IMR-90 (cell line): Measurements from ENCODE around the gene CPT1A. TPM values are rescaled to one million over a fixed set of nuclear protein-coding genes. Genes with fewer than 3 reads are reported as not detected.

Experiments
- ATAC-seq: fragments of 200-7000 bp; cut with Tn5 transposase; 2 replicates; pipeline ENCODE4 v1.9.1; 2020; ENCODE audit warnings: low read depth, mild to moderate bottlenecking, moderate library complexity
- BruUV-seq: library from RNA; stranded (reverse); fragments of 400-500 nt; replicated peaks from 2 replicates; lab custom pipeline; 2021; lab: Mats Ljungman, UMichigan
- CTCF ChIA-PET: fragments of 300-600 bp; formaldehyde crosslinking; extraction: SDS; loops from one replicate; lab custom pipeline; 2021; ENCODE audit warnings: antibody characterized with exemption; lab: Yijun Ruan, JAX
- POLR2A ChIA-PET: fragments of 300-600 bp; sonication (Branson Sonifier 250); formaldehyde crosslinking; loops from one replicate; lab custom pipeline; 2022; ENCODE audit warnings: antibody characterized with exemption; ENCODE audit not compliant: unreplicated experiment; lab: Charles Lee
- DNase-seq: peaks from one replicate; pipeline ENCODE4 v3.0.0; 2013
- H2AFZ ChIP-seq: replicated peaks from 2 replicates; pipeline ENCODE3; 2013; ENCODE audit warnings: low read length, mild to moderate bottlenecking; ENCODE audit not compliant: poor library complexity
- H2AK5ac ChIP-seq: 2 replicates; pipeline ENCODE4 v1.6.1; 2013; ENCODE audit warnings: low read depth, low read length, inconsistent platforms
- H2AK9ac ChIP-seq: replicated peaks from 2 replicates; pipeline ENCODE3; 2013; ENCODE audit warnings: mild to moderate bottlenecking, low read depth, low read length, moderate library complexity; ENCODE audit not compliant: poor library complexity
- H2BK120ac ChIP-seq: 2 replicates; pipeline ENCODE4 v1.6.1; 2013; ENCODE audit warnings: low read depth, low read length, inconsistent platforms
- H2BK15ac ChIP-seq: 3 replicates; pipeline ENCODE4 v1.6.1; 2013; ENCODE audit warnings: low read depth, low read length, inconsistent platforms
- H2BK20ac ChIP-seq: 2 replicates; pipeline ENCODE4 v1.6.1; 2013; ENCODE audit warnings: low read depth, mild to moderate bottlenecking, inconsistent platforms, low read length, moderate library complexity
- H2BK5ac ChIP-seq: 2 replicates; pipeline ENCODE4 v1.6.1; 2013; ENCODE audit warnings: mild to moderate bottlenecking, low read depth, low read length, inconsistent platforms; ENCODE audit not compliant: poor library complexity, severe bottlenecking
- H3K14ac ChIP-seq: replicated peaks from 2 replicates; pipeline ENCODE4 v1.6.1; 2013; ENCODE audit warnings: low read depth, low read length, inconsistent platforms
- H3K18ac ChIP-seq: 2 replicates; pipeline ENCODE4 v1.6.1; 2013; ENCODE audit warnings: low read depth, low read length, control low read depth
- H3K23ac ChIP-seq: 2 replicates; pipeline ENCODE4 v1.6.1; 2013; ENCODE audit warnings: low read depth, low read length, inconsistent platforms
- H3K27ac ChIP-seq: 2 replicates; pipeline ENCODE4 v1.5.1; 2013; ENCODE audit warnings: mild to moderate bottlenecking, control low read depth, low read length; ENCODE audit not compliant: insufficient read depth
- H3K27me3 ChIP-seq: 2 replicates; pipeline ENCODE4 v1.6.1; 2013; ENCODE audit warnings: low read length; ENCODE audit not compliant: control insufficient read depth, insufficient read depth
- H3K36me3 ChIP-seq: 2 replicates; pipeline ENCODE4 v1.6.1; 2013; ENCODE audit warnings: low read length, mixed read lengths; ENCODE audit not compliant: control insufficient read depth, insufficient read depth
- H3K4ac ChIP-seq: 2 replicates; pipeline ENCODE4 v1.6.1; 2013; ENCODE audit warnings: low read depth, low read length, inconsistent platforms
- H3K4me1 ChIP-seq: 2 replicates; pipeline ENCODE4 v1.6.1; 2013; ENCODE audit warnings: low read length, mixed read lengths; ENCODE audit not compliant: control insufficient read depth, insufficient read depth
- H3K4me2 ChIP-seq: 2 replicates; pipeline ENCODE4 v1.6.1; 2013; ENCODE audit warnings: low read depth, mild to moderate bottlenecking, control low read depth, low read length, moderate library complexity
- H3K4me3 ChIP-seq: 2 replicates; pipeline ENCODE4 v1.5.1; 2013; ENCODE audit warnings: low read depth, mild to moderate bottlenecking, control low read depth, low read length, moderate library complexity; ENCODE audit not compliant: insufficient read depth
- H3K56ac ChIP-seq: 2 replicates; pipeline ENCODE4 v1.6.1; 2013; ENCODE audit warnings: low read length, inconsistent platforms; ENCODE audit not compliant: insufficient read depth; ENCODE audit errors: extremely low read depth
- H3K79me1 ChIP-seq, 2 experiments: 2 replicates each; pipeline ENCODE4 v1.6.1; 2013; ENCODE audit warnings: low read length in 2 of 2, inconsistent platforms in 1 of 2, low read depth in 1 of 2
- H3K9ac ChIP-seq: 2 replicates; pipeline ENCODE4 v1.6.1; 2013; ENCODE audit warnings: low read depth, low read length, control low read depth
- H3K9me1 ChIP-seq: 2 replicates; pipeline ENCODE4 v1.6.1; 2013; ENCODE audit warnings: low read length, inconsistent platforms; ENCODE audit not compliant: insufficient read depth
- H3K9me3 ChIP-seq: 2 replicates; pipeline ENCODE4 v1.6.1; 2013; ENCODE audit warnings: low read length; ENCODE audit not compliant: control insufficient read depth, insufficient read depth
- H4K20me1 ChIP-seq: 2 replicates; pipeline ENCODE4 v1.6.1; 2013; ENCODE audit warnings: low read length, inconsistent platforms; ENCODE audit not compliant: insufficient read depth
- H4K5ac ChIP-seq: 2 replicates; pipeline ENCODE4 v1.6.1; 2013; ENCODE audit warnings: mild to moderate bottlenecking, low read depth, low read length, control low read depth
- H4K8ac ChIP-seq, 2 experiments: 2 replicates each; pipeline ENCODE4 v1.6.1; 2013; ENCODE audit warnings: low read depth in 2 of 2, low read length in 2 of 2, control low read depth in 1 of 2, inconsistent platforms in 1 of 2
- H4K91ac ChIP-seq: 2 replicates; pipeline ENCODE4 v1.6.1; 2013; ENCODE audit warnings: low read depth, low read length, inconsistent platforms; ENCODE audit not compliant: insufficient read depth
- CEBPB ChIP-seq: IDR thresholded peaks from 2 replicates; pipeline ENCODE4 v1.6.1; 2012; ENCODE audit warnings: low read depth, low read length, improper control_type of control experiment
- CTCF ChIP-seq: conservative IDR thresholded peaks from 2 replicates; pipeline ENCODE4 v1.5.1; 2012; ENCODE audit warnings: mild to moderate bottlenecking, low read depth, low read length, improper control_type of control experiment
- ELK1 ChIP-seq: fragments of 150-350 bp; IDR thresholded peaks from 2 replicates; pipeline ENCODE4 v1.6.1; 2016; ENCODE audit warnings: low read depth, mild to moderate bottlenecking, low read length, moderate library complexity, borderline replicate concordance
- FOS ChIP-seq: fragments of 150-350 bp; IDR thresholded peaks from 2 replicates; pipeline ENCODE4 v1.6.1; 2016; ENCODE audit warnings: low read depth, low read length
- POLR2A ChIP-seq: IDR thresholded peaks from 2 replicates; pipeline ENCODE4 v1.6.1; 2012; ENCODE audit warnings: mild to moderate bottlenecking, low read depth, low read length
- RCOR1 ChIP-seq: IDR thresholded peaks from 2 replicates; pipeline ENCODE4 v1.6.1; 2012; ENCODE audit warnings: mild to moderate bottlenecking, low read length, improper control_type of control experiment; ENCODE audit not compliant: insufficient replicate concordance
- SMC3 ChIP-seq: fragments of 150-350 bp; IDR thresholded peaks from 2 replicates; pipeline ENCODE4 v1.6.1; 2016; ENCODE audit warnings: low read depth, mild to moderate bottlenecking, antibody characterized with exemption, low read length, moderate library complexity
- WGBS, 2 experiments: methylation state at CpG; one replicate each; pipeline versions ENCODE4 v1.1.5 to v1.1.7; 2013; ENCODE audit warnings: missing lambda C conversion rate in 2 of 2; ENCODE audit not compliant: insufficient read length in 1 of 2; ENCODE audit errors: extremely low coverage in 2 of 2; 5-methylcytosine and 5-hydroxymethylcytosine counted together
- dilution Hi-C: fragments of 300-500 bp; cut with HindIII; formaldehyde crosslinking; loops from one replicate; pipeline ENCODE4 v1.14.3; 2018; ENCODE audit warnings: low sequenced_read_pairs; ENCODE audit not compliant: unreplicated experiment
- in situ Hi-C: fragments of 300-500 bp; cut with MboI; formaldehyde crosslinking; loops from 3 replicates; pipeline ENCODE4 v1.14.3; 2019; ENCODE audit warnings: low sequenced_read_pairs, inconsistent platforms, mixed read lengths
- intact Hi-C: fragments of 100-400 bp; cut with micrococcal nuclease; formaldehyde crosslinking; loops from 2 replicates; pipeline ENCODE4 v1.10.0; 2022
- polyA plus RNA-seq, 3 experiments: library from polyadenylated mRNA; depleted of rRNA; stranded (reverse); fragments of >200 nt; gene quantifications; 2 replicates each; pipeline ENCODE4 v1.2.3, GENCODE V29; 2012; ENCODE audit warnings: low replicate concordance in 1 of 3
- total RNA-seq: library from RNA; depleted of rRNA; stranded (reverse); fragments of >200 nt; gene quantifications from 2 replicates; pipeline ENCODE4 v1.2.3, GENCODE V29; 2012

The CPT1A gene
- total and polyA plus RNA-seq, 2 of the 4 experiments (the other 2 are of a cell fraction): 15.4 to 21.3 TPM

- Histone ChIP-seq H4K91ac (no peak overlapping the region), H2AK9ac (no peak overlapping the region), H2BK20ac (no peak overlapping the region), H3K23ac (no peak overlapping the region), H4K5ac (no peak overlapping the region), H2AK5ac (no peak overlapping the region), H3K4me3 (no peak overlapping the region), H3K56ac (no peak overlapping the region), H3K79me1 (no peaks in the 10 kb centered on the region), H2BK15ac (no peak overlapping the region), H3K9me3 (no peaks in the 10 kb centered on the region; the same call in 1 of the 2 replicates), H4K8ac (no peak overlapping the region), H3K9ac (no peak overlapping the region), H3K27me3 (peaks cover 18% of the 10 kb centered on the region), H3K4ac (no peak overlapping the region), H2AFZ (no peak overlapping the region), H3K4me2 (no peak overlapping the region), H3K27ac (no peak overlapping the region), H3K14ac (no peak overlapping the region), H3K4me1 (peaks cover 2% of the 10 kb centered on the region; the same call in 1 of the 2 replicates), H3K18ac (no peak overlapping the region), H3K36me3 (no peaks in the 10 kb centered on the region), H4K20me1 (no peaks in the 10 kb centered on the region), H2BK5ac (no peak overlapping the region), H3K9me1 (no peaks in the 10 kb centered on the region), H2BK120ac (no peak overlapping the region)
- WGBS, 2 experiments: no CpG with 5 or more reads among the region's 8 CpGs
- intact Hi-C loops (no loop called here), in situ Hi-C loops (no loop called here), dilution Hi-C loops (no loop called here)
- TF ChIP-seq RCOR1 (no peak), CTCF (no peak), ELK1 (no peak), SMC3 (no peak), FOS (no peak), POLR2A (no peak), CEBPB (no peak)
- BruUV-seq: no TSS peak
- ATAC-seq (no peak), DNase-seq (no peak)
- POLR2A ChIA-PET: no interaction called here
- CTCF ChIA-PET: no interaction called here
Observed at GRCh38 chr11:68857037-68857586, 15.4 kb upstream of the CPT1A start.
